Activated naive CD4-positive, alpha-beta T cell treated with anti-CD3 and anti-CD28 coated beads, Interleukin-2, amount 50 U/mL, for 72 hours (primary cell): Measurements from ENCODE around the gene LRCH1. TPM values are rescaled to one million over a fixed set of nuclear protein-coding genes. Genes with fewer than 3 reads are reported as not detected.

ENCODE experiments used
- ATAC-seq, 2 donors: fragments of 150-1000 bp; cut with Tn5 transposase; 2 replicates each; pipeline ENCODE4 v1.10.0; 2021; ENCODE audit warnings: mild to moderate bottlenecking in 2 of 2, moderate library complexity in 2 of 2
- DNase-seq, 2 donors: peaks; one replicate each; pipeline ENCODE4 v3.0.0; 2021 to 2022; ENCODE audit warnings: low spot score in 2 of 2
- H3K27ac Mint-ChIP-seq, 2 donors: one replicate each; pipeline ENCODE4 v1.8.0; 2022; ENCODE audit warnings: mild to moderate bottlenecking in 2 of 2, mixed read lengths in 2 of 2
- H3K36me3 Mint-ChIP-seq, 2 donors: one replicate each; pipeline ENCODE4 v1.8.0; 2022; ENCODE audit warnings: mixed read lengths in 2 of 2
- H3K9me3 Mint-ChIP-seq, 2 donors: one replicate each; pipeline ENCODE4 v1.8.0; 2022; ENCODE audit warnings: mixed read lengths in 2 of 2
- total RNA-seq, 2 donors: library from RNA; stranded (reverse); gene quantifications; one replicate each; pipeline ENCODE4 v1.2.3, GENCODE V29; 2022

Gene LRCH1
- total RNA-seq, 2 donors from 2014 or later: 17.5 to 21.5 TPM

GRCh38 chr13:46553521-46553885 is 533 bp downstream of the LRCH1 start:
- peaks cover 0 to 12% of the 10 kb centered on the region in 2 donors for H3K36me3 Mint-ChIP-seq
- ATAC-seq (peak; percentile 9 to 15), DNase-seq (no peak)
- no peaks in the 10 kb centered on the region for H3K9me3 Mint-ChIP-seq
- peak overlapping the region; percentile 85 to 88 for H3K27ac Mint-ChIP-seq

GRCh38 chr13:46553886-46554858 is 1.2 kb downstream of the LRCH1 start:
- DNase-seq (peak; percentile 64 to 77), ATAC-seq (peak; percentile 66 to 68)
- Mint-ChIP-seq H3K27ac (peak overlapping the region; percentile 88 to 93), H3K36me3 (peaks cover 0 to 12% of the 10 kb centered on the region in 2 donors), H3K9me3 (no peaks in the 10 kb centered on the region)

- no peak for DNase-seq
- H3K27ac Mint-ChIP-seq: peak overlapping the region; percentile 88 to 93
- ATAC-seq: no peak
- peaks cover 0 to 12% of the 10 kb centered on the region in 2 donors for H3K36me3 Mint-ChIP-seq
- no peaks in the 10 kb centered on the region for H3K9me3 Mint-ChIP-seq
Measured at GRCh38 chr13:46554951-46555350, 2.0 kb downstream of the LRCH1 start.

- peaks cover 0 to 12% of the 10 kb centered on the region in 2 donors for H3K36me3 Mint-ChIP-seq
- ATAC-seq (no peak), DNase-seq (no peak)
- no peaks in the 10 kb centered on the region for H3K9me3 Mint-ChIP-seq
- no peak overlapping the region for H3K27ac Mint-ChIP-seq
Measured at GRCh38 chr13:46555722-46556417, 2.9 kb downstream of the LRCH1 start.

GRCh38 chr13:46556418-46556779 is 3.4 kb downstream of the LRCH1 start:
- peaks cover 0 to 12% of the 10 kb centered on the region in 2 donors for H3K36me3 Mint-ChIP-seq
- DNase-seq (no peak), ATAC-seq (no peak)
- no peaks in the 10 kb centered on the region for H3K9me3 Mint-ChIP-seq
- no peak overlapping the region for H3K27ac Mint-ChIP-seq

GRCh38 chr13:46559272-46559805 is 6.4 kb downstream of the LRCH1 start:
- Mint-ChIP-seq H3K9me3 (no peaks in the 10 kb centered on the region), H3K27ac (no peak overlapping the region), H3K36me3 (peaks cover 0 to 5% of the 10 kb centered on the region in 2 donors)
- no peak for DNase-seq
- ATAC-seq: no peak

GRCh38 chr13:46560778-46561177 is 7.8 kb downstream of the LRCH1 start:
- Mint-ChIP-seq H3K36me3 (no peaks in the 10 kb centered on the region), H3K9me3 (no peaks in the 10 kb centered on the region), H3K27ac (no peak overlapping the region)
- ATAC-seq: no peak
- DNase-seq: no peak

- Mint-ChIP-seq H3K36me3 (no peaks in the 10 kb centered on the region), H3K27ac (no peak overlapping the region), H3K9me3 (no peaks in the 10 kb centered on the region)
- ATAC-seq: no peak
- DNase-seq: no peak
Measured at GRCh38 chr13:46561286-46561685, 8.3 kb downstream of the LRCH1 start.

- Mint-ChIP-seq H3K27ac (no peak overlapping the region), H3K9me3 (no peaks in the 10 kb centered on the region), H3K36me3 (no peaks in the 10 kb centered on the region)
- no peak for ATAC-seq
- no peak for DNase-seq
Measured at GRCh38 chr13:46561691-46562090, 8.7 kb downstream of the LRCH1 start.

GRCh38 chr13:46562152-46562551 is 9.2 kb downstream of the LRCH1 start:
- DNase-seq (no peak), ATAC-seq (no peak)
- Mint-ChIP-seq H3K27ac (no peak overlapping the region), H3K9me3 (no peaks in the 10 kb centered on the region), H3K36me3 (no peaks in the 10 kb centered on the region)

GRCh38 chr13:46562581-46562980 is 9.6 kb downstream of the LRCH1 start:
- H3K36me3 Mint-ChIP-seq: no peaks in the 10 kb centered on the region
- no peaks in the 10 kb centered on the region for H3K9me3 Mint-ChIP-seq
- H3K27ac Mint-ChIP-seq: no peak overlapping the region
- no peak for DNase-seq
- ATAC-seq: no peak

- ATAC-seq (no peak), DNase-seq (no peak)
- no peak overlapping the region for H3K27ac Mint-ChIP-seq
- H3K36me3 Mint-ChIP-seq: no peaks in the 10 kb centered on the region
- H3K9me3 Mint-ChIP-seq: no peaks in the 10 kb centered on the region
Measured at GRCh38 chr13:46565808-46566750, 13.1 kb downstream of the LRCH1 start.

- ATAC-seq (no peak), DNase-seq (no peak)
- Mint-ChIP-seq H3K9me3 (no peaks in the 10 kb centered on the region), H3K36me3 (no peaks in the 10 kb centered on the region), H3K27ac (no peak overlapping the region)
Measured at GRCh38 chr13:46567671-46568070, 14.7 kb downstream of the LRCH1 start.

- Mint-ChIP-seq H3K9me3 (no peaks in the 10 kb centered on the region), H3K36me3 (no peaks in the 10 kb centered on the region), H3K27ac (no peak overlapping the region)
- DNase-seq (no peak), ATAC-seq (no peak)
Measured at GRCh38 chr13:46569456-46569855, 16.5 kb downstream of the LRCH1 start.

GRCh38 chr13:46570273-46570672 is 17.3 kb downstream of the LRCH1 start:
- Mint-ChIP-seq H3K36me3 (no peaks in the 10 kb centered on the region), H3K27ac (no peak overlapping the region), H3K9me3 (no peaks in the 10 kb centered on the region)
- ATAC-seq (no peak), DNase-seq (no peak)

GRCh38 chr13:46571189-46571908 is 18.4 kb downstream of the LRCH1 start:
- H3K27ac Mint-ChIP-seq: no peak overlapping the region
- H3K9me3 Mint-ChIP-seq: no peaks in the 10 kb centered on the region
- peak; percentile 36 to 98 for ATAC-seq
- no peak for DNase-seq
- H3K36me3 Mint-ChIP-seq: no peaks in the 10 kb centered on the region
